Gastroesophageal sphincter (tissue), 3 donors: ENCODE data around the gene MBNL1.
A peak's percentile ranks its signal among the peaks of the same experiment; 100 is the strongest.

Source experiments
- EP300 ChIP-seq: sonication (generic); formaldehyde crosslinking; IDR thresholded peaks from one replicate; pipeline ENCODE4 v1.6.1; 2017; ENCODE audit warnings: antibody characterized with exemption, mild to moderate bottlenecking
- POLR2A ChIP-seq, 2 donors: fragments of 450-650 bp; IDR thresholded peaks; one replicate each; pipeline ENCODE4 v1.6.1; 2017; ENCODE audit warnings: antibody characterized with exemption in 2 of 2, mild to moderate bottlenecking in 2 of 2, moderate library complexity in 1 of 2
- POLR2AphosphoS5 ChIP-seq: sonication (generic); formaldehyde crosslinking; IDR thresholded peaks from one replicate; pipeline ENCODE4 v1.6.1; 2017; ENCODE audit warnings: antibody characterized with exemption
- TF ChIP-seq, protein P1 (sequence below), 4 experiments: fragments of 200-600 bp in 2 of 4; fragments of 450-650 bp in 2 of 4; sonication (generic) in 1 of 4; IDR thresholded peaks; one replicate each; pipeline ENCODE4 v1.5.1; 2017 to 2019; ENCODE audit warnings: antibody characterized with exemption in 4 of 4, mild to moderate bottlenecking in 2 of 4, moderate library complexity in 2 of 4

- TF ChIP-seq, protein P1, sequence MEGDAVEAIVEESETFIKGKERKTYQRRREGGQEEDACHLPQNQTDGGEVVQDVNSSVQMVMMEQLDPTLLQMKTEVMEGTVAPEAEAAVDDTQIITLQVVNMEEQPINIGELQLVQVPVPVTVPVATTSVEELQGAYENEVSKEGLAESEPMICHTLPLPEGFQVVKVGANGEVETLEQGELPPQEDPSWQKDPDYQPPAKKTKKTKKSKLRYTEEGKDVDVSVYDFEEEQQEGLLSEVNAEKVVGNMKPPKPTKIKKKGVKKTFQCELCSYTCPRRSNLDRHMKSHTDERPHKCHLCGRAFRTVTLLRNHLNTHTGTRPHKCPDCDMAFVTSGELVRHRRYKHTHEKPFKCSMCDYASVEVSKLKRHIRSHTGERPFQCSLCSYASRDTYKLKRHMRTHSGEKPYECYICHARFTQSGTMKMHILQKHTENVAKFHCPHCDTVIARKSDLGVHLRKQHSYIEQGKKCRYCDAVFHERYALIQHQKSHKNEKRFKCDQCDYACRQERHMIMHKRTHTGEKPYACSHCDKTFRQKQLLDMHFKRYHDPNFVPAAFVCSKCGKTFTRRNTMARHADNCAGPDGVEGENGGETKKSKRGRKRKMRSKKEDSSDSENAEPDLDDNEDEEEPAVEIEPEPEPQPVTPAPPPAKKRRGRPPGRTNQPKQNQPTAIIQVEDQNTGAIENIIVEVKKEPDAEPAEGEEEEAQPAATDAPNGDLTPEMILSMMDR (IDR thresholded peaks at IDR 0.05) = no peak
- TF ChIP-seq POLR2A (IDR thresholded peaks at IDR 0.05) (no peak), POLR2AphosphoS5 (peak; percentile 53), EP300 (no peak)
These were observed 62.4 kb downstream of the MBNL1 start for GRCh38 chr3:152331018-152331541.
